ENCODE data around the gene OPCML.
"Not testable (repeated sequence)": the region's sequence is repeated elsewhere in the genome, so short reads cannot be mapped to it uniquely, and the experiment has no call there.

The OPCML gene

DNA sequence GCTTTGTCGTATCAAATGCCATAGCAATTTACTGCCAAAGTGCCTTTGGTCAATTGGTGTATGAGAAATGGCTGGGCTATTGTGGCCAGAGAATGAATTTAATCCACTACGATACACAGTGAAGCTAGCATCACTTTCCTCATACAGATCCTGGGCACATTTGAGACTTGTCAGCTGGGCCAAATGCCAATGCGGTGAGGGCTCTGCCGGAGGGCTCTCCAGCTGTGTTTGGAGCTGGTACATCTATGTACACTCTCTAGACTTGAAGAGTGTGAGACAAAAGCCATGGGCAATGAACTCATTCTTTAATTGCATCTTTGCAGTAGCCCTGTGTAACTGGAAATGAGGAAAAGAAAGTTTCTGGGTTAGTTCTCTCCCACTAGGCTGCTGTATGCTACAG, 1109.0 kb downstream of the OPCML start:
- no peaks in the 10 kb centered on the region for H3K27me3 Mint-ChIP-seq (ENCODE audit: low read depth)
- H3K4me1 Mint-ChIP-seq (ENCODE audit: low read depth): no peaks in the 10 kb centered on the region
- H3K9me3 Mint-ChIP-seq: peaks cover 3% of the 10 kb centered on the region
- DNase-seq (ENCODE audit: low spot score): no peak
- H3K4me3 Mint-ChIP-seq: no peak overlapping the region
- H3K27ac Mint-ChIP-seq: no peak overlapping the region
- H3K36me3 Mint-ChIP-seq (ENCODE audit: low read depth): no peaks in the 10 kb centered on the region

DNA sequence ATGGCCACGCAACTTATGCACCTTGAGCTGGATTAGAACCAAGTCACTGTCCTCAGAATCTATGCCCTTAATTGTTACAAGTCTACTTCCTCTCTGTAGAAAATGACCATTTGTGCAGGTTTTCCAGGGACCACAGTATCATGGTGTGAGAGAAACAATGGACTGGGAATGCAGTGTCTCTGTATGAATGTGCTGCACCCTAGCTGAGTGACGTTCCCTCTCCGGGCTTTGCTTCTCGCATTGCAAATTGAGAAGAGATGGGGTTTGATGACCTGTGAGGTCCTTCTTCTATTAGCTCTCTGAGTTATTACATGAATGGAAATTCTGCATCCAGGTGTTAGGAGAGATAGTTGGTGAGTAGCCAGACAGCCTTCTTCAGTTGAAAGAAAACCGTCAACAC, 1109.6 kb downstream of the OPCML start:
- Mint-ChIP-seq H3K27me3 (ENCODE audit: low read depth) (no peaks in the 10 kb centered on the region), H3K4me3 (no peak overlapping the region), H3K27ac (no peak overlapping the region), H3K9me3 (peaks cover 5% of the 10 kb centered on the region), H3K36me3 (ENCODE audit: low read depth) (no peaks in the 10 kb centered on the region), H3K4me1 (ENCODE audit: low read depth) (no peaks in the 10 kb centered on the region)
- no peak for DNase-seq (ENCODE audit: low spot score)

DNA sequence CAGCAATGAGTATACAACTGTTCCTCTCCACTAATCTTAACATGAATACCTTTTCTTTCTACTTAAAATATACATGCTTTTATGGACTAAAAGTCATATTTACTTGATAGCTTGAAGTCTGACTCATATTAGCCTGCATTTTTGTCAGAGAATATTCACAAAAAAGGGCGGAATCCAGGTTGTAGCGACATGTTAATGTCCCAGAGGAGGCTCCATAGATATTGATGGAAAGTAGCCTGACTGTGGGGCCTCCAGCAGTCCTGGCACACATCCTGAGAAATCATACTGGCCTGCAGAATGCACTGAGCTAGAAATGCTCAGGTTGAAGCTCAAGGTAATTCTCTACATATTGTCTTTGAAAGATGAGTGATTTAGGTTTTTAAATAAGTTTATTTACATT, 1110.7 kb downstream of the OPCML start:
- peaks cover 7% of the 10 kb centered on the region for H3K9me3 Mint-ChIP-seq
- no peak overlapping the region for H3K4me3 Mint-ChIP-seq
- H3K36me3 Mint-ChIP-seq (ENCODE audit: low read depth): no peaks in the 10 kb centered on the region
- H3K27me3 Mint-ChIP-seq (ENCODE audit: low read depth): no peaks in the 10 kb centered on the region
- DNase-seq (ENCODE audit: low spot score): no peak
- H3K27ac Mint-ChIP-seq: no peak overlapping the region
- no peaks in the 10 kb centered on the region for H3K4me1 Mint-ChIP-seq (ENCODE audit: low read depth)

DNA sequence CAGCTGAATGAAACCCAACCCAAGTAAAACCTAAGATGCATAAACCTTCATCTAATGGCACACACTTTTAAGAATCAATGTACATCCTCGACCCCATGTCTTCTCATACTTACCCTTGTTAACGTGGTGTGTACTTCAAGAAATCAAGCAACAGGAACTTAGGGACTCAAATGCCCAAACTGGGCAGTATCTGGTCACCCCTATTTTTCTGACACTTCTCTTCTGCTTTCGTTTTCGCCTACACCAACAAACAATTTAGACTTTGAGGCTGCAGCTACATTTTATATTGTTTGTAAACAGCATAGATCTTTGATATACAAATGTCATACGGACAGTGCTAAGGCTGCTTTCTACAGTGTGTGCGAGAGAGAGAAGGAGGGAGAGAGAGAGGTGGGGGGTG, 1117.8 kb downstream of the OPCML start:
- DNase-seq (ENCODE audit: low spot score): no peak
- Mint-ChIP-seq H3K27me3 (ENCODE audit: low read depth) (no peaks in the 10 kb centered on the region), H3K4me3 (no peak overlapping the region), H3K36me3 (ENCODE audit: low read depth) (no peaks in the 10 kb centered on the region), H3K27ac (no peak overlapping the region), H3K4me1 (ENCODE audit: low read depth) (no peaks in the 10 kb centered on the region), H3K9me3 (peaks cover 9% of the 10 kb centered on the region)

DNA sequence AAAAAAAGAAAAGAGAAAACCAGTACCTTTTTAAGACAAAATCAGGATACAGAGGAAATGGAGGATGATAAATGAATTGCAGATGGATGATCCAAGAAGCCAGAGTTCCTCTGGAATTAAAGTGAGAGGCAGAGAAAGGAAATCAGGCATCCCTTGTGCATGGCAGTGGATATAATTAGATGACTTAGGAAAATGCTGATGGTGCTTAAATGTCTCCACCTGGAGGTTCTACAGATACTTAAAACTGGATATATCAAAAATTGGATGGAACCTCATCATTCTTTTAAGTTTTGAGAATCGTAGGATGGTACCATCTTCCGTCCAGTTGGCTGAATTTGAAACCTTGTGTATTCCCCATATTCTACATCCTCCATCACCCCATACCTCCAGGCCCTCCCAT, 1121.9 kb downstream of the OPCML start:
- H3K9me3 Mint-ChIP-seq: peaks cover 5% of the 10 kb centered on the region
- H3K36me3 Mint-ChIP-seq (ENCODE audit: low read depth): no peaks in the 10 kb centered on the region
- no peak overlapping the region for H3K27ac Mint-ChIP-seq
- DNase-seq (ENCODE audit: low spot score): no peak
- H3K4me3 Mint-ChIP-seq: no peak overlapping the region
- H3K27me3 Mint-ChIP-seq (ENCODE audit: low read depth): no peaks in the 10 kb centered on the region
- H3K4me1 Mint-ChIP-seq (ENCODE audit: low read depth): no peaks in the 10 kb centered on the region

DNA sequence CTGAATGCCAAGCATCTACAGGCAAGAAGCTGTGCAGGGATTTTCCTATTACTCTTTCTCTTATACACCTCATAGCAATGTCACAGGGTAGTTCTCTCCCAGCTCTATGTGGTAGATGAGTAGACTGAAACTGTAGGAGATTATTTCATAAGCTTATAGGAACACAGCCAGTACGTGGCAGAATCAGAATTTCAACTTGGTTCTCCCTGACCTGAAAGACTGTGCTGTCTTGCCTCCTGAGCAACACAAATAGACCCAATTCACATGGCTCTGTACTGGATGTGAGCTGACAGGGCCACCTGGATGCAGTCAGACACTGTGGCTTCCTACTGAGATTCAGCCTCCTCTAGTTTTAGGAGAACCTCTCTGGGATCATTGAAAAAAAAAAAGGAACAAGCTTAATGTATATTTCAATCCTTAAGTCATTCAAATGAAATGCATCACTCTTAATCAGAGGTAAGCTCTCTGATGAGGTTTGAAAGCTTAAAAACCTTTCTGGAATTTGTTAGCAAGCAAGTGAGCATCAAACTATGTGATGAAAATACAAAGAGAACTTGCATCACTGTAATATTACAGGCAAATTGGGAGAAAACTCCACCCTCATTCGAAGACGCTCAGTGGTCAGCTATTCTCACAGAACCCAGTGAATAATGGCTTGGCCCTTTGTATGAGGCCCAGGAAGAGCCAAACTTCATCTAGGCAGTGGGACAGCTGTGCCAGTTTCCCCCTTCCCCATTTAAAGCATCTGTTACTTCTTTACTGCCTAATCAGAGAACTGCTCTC, 1122.5 kb downstream of the OPCML start:
- Mint-ChIP-seq H3K9me3 (peaks cover 5% of the 10 kb centered on the region), H3K4me1 (ENCODE audit: low read depth) (no peaks in the 10 kb centered on the region), H3K4me3 (no peak overlapping the region), H3K27me3 (ENCODE audit: low read depth) (no peaks in the 10 kb centered on the region), H3K36me3 (ENCODE audit: low read depth) (no peaks in the 10 kb centered on the region), H3K27ac (no peak overlapping the region)
- DNase-seq (ENCODE audit: low spot score): no peak

DNA sequence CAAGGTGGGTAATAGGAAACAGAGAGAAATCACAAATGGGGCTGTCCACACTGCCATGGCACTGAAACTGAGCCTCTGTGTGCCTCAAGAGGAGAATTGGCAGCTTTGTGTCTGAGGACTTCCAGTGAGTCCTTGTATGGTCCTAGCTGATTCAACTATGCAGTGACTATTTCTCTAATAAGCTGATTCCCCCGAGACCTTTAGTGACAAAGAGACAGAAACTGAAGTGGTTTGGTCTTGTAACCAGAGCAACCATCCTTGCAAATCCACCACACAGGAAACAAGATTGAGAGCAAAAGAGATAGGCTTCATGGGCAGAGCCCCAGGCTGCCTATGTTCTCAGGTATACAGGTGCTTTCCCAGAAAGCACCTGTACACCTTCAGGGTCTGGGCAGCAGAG, 1123.4 kb downstream of the OPCML start:
- Mint-ChIP-seq H3K9me3 (peaks cover 5% of the 10 kb centered on the region), H3K27ac (no peak overlapping the region), H3K27me3 (ENCODE audit: low read depth) (no peaks in the 10 kb centered on the region), H3K4me1 (ENCODE audit: low read depth) (no peaks in the 10 kb centered on the region), H3K4me3 (no peak overlapping the region), H3K36me3 (ENCODE audit: low read depth) (no peaks in the 10 kb centered on the region)
- DNase-seq (ENCODE audit: low spot score): no peak

DNA sequence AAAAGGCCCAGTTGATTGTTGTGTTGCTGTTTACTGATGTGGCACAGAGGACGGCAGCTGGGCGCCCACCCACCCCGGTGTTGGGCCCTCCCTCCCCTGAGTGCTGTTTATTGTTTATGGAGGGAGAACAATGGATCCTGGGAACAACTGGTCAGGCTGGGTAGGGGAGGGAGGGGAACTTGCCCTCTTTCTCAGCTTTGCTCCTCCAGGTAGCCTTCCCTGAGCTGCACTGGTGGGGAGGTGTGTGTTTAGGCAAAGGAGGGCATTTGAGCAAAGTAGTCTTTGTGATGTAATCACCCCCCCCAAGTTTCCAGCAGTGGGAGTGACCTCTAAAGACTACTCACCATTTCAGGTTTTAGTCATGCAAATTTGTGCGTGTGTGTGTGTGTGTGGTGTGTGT, 1126.6 kb downstream of the OPCML start:
- H3K36me3 Mint-ChIP-seq (ENCODE audit: low read depth): no peaks in the 10 kb centered on the region
- H3K27me3 Mint-ChIP-seq (ENCODE audit: low read depth): no peaks in the 10 kb centered on the region
- no peaks in the 10 kb centered on the region for H3K4me1 Mint-ChIP-seq (ENCODE audit: low read depth)

DNA sequence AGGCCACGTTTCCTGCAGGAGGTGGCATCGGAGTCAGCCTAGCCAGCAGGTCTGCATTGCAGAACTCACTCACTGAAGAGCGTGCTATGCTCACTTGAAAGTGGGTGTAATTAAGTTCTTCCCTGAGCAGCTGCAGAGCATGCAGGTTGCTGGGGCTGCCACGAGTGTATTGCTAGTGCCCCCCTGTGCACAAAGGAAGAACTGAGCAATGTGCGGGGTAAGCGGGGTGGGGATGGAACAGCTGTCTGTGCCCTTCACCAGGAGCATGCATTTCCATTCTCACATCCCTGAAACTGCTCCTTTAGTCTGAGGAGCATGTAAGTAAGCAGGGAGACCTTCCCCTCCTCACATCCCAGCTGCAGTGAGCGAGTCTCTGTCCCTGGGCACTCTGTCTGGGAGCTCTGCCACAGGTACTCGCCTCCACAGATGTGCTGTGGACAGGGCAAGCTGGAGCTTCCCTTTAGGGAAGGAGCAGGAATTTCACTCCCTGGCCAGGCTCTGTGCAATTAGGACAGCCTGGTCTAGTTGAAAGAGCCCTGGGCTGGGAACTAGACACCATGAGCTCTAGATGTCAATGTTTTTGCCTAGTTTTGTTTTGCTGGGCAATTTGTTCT, 1130.1 kb downstream of the OPCML start:
- Mint-ChIP-seq H3K4me1 (ENCODE audit: low read depth) (no peaks in the 10 kb centered on the region), H3K27me3 (ENCODE audit: low read depth) (no peaks in the 10 kb centered on the region), H3K27ac (no peak overlapping the region), H3K36me3 (ENCODE audit: low read depth) (no peaks in the 10 kb centered on the region), H3K9me3 (peaks cover 4% of the 10 kb centered on the region), H3K4me3 (no peak overlapping the region)
- DNase-seq (ENCODE audit: low spot score): no peak

More for the DNA sequence above, 1126.6 kb downstream of the OPCML start:
- H3K4me3 Mint-ChIP-seq: no peak overlapping the region
- H3K27ac Mint-ChIP-seq: no peak overlapping the region
- H3K9me3 Mint-ChIP-seq: no peaks in the 10 kb centered on the region
- DNase-seq (ENCODE audit: low spot score): no peak

DNA sequence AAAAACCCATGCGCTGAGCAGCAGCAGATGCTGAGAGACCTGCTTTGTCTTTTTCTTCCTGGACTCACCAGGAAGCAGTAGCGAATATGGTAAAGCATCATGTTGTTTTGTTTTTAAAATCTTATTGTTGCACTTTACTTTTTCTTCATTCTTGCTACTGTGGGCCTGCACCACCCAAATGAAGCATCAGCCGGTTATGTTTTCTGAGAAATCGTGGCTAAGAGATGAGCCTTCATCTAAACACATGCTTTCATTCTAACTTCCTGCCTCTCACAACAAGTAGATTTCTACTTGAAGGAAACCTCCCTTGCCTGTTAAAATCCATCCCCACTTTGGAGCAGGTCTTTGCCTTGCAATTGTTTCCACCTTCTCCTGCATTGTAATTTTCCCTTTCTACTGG, 1136.0 kb downstream of the OPCML start:
- DNase-seq (ENCODE audit: low spot score): no peak
- Mint-ChIP-seq H3K36me3 (ENCODE audit: low read depth) (no peaks in the 10 kb centered on the region), H3K4me1 (ENCODE audit: low read depth) (peaks cover 4% of the 10 kb centered on the region), H3K9me3 (peaks cover 19% of the 10 kb centered on the region), H3K4me3 (no peak overlapping the region), H3K27me3 (ENCODE audit: low read depth) (no peaks in the 10 kb centered on the region), H3K27ac (no peak overlapping the region)

DNA sequence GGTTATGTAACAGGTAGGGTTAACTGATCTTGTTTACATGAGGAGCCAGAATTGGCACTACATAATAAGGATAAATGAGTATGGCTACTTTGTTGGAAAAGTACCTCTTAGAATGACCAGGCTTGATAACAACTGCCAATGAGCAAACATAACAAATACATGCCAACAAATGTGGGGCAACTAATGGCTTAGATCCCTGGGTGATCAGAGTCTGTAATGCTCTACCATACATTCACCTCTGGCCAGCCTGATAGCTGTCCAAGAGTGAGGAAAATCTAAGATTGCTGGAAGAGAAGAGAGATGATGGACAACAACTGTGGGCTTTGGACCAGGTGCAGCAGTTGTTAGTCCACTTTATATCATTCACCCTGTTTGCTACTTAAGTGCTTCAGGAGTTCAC, 1136.9 kb downstream of the OPCML start:
- H3K4me1 Mint-ChIP-seq (ENCODE audit: low read depth): peaks cover 4% of the 10 kb centered on the region
- no peak overlapping the region for H3K4me3 Mint-ChIP-seq
- peaks cover 19% of the 10 kb centered on the region for H3K9me3 Mint-ChIP-seq
- H3K27me3 Mint-ChIP-seq (ENCODE audit: low read depth): no peaks in the 10 kb centered on the region
- H3K36me3 Mint-ChIP-seq (ENCODE audit: low read depth): no peaks in the 10 kb centered on the region
- no peak overlapping the region for H3K27ac Mint-ChIP-seq
- DNase-seq (ENCODE audit: low spot score): no peak

DNA sequence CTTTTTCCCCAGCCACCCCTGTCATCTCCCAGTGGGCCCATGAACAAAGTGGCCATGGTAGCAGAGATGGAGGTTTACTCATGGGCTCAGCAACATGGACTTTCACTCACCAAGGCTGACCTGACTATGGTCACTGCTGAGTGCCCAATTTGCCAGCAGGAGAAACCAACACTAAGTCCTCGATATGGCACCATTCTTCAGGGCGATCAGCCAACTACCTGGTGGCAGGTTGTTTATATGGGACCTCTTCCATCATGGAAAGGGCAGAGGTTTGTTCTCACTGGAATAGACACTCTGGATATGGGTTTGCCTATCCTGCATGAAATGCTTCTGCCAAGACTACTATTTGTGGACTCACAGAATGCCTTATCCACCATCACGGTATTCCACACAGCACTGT, 1152.8 kb downstream of the OPCML start:
- H3K9me3 Mint-ChIP-seq: peaks cover 25% of the 10 kb centered on the region
- no peak overlapping the region for H3K27ac Mint-ChIP-seq
- no peak overlapping the region for H3K4me3 Mint-ChIP-seq
- H3K4me1 Mint-ChIP-seq (ENCODE audit: low read depth): no peaks in the 10 kb centered on the region
- DNase-seq (ENCODE audit: low spot score): no peak
- no peaks in the 10 kb centered on the region for H3K27me3 Mint-ChIP-seq (ENCODE audit: low read depth)
- no peaks in the 10 kb centered on the region for H3K36me3 Mint-ChIP-seq (ENCODE audit: low read depth)

DNA sequence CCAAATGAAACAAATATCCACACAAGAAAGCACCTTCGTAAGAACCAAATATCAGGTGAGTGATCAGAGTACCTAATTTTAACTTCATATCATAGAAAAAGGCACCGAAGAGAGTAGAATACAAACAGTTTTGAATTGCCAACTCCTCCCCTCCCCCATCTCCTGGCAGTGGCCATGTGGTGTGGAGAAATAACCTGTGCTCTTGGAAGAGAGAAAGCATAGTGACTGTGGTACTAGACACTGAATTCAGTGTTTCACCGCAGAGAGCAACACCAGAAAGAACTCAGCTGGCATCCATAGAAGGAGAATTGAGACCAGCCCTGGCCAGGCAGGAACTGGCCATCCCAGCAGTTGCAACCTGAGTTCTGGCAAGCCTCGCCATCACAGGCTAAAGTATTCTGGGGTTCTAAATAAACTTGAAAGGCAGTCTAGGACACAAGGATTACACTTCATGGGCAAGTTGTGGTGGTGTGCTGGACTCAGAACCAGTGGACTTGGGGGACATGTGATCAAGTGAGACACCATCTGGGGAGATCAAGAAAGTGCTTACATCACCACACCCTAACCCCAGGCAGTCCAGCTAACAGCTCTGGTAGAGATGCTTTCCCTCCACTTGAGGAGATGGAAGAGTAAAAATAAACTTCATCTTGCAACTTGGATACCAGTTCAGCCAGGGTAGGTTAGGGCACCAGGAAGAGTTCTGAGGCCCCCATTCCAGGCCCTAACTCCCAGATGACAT, 1158.7 kb downstream of the OPCML start:
- H3K27me3 Mint-ChIP-seq (ENCODE audit: low read depth): no peaks in the 10 kb centered on the region
- peaks cover 4% of the 10 kb centered on the region for H3K9me3 Mint-ChIP-seq
- peaks cover 6% of the 10 kb centered on the region for H3K4me1 Mint-ChIP-seq (ENCODE audit: low read depth)
- H3K4me3 Mint-ChIP-seq: no peak overlapping the region
- no peak for DNase-seq (ENCODE audit: low spot score)
- H3K36me3 Mint-ChIP-seq (ENCODE audit: low read depth): no peaks in the 10 kb centered on the region
- no peak overlapping the region for H3K27ac Mint-ChIP-seq

DNA sequence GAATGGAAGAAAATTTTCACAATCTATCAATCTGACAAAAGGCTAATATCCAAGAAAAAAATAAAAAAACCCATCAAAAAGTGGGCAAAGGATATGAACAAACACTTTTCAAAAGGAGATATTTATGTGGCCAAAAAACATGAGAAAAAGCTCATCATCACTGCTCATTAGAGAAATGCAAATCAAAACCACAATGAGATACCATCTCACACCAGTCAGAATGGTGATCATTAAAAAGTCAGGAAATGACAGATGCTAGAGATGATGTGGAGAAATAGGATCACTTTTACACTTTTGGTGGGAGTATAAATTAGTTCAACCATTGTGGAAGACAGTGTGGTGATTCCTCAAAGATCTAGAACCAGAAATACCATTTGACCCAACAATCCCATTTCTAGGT, 1162.2 kb downstream of the OPCML start:
- H3K4me1 Mint-ChIP-seq (ENCODE audit: low read depth); H3K27ac Mint-ChIP-seq; H3K9me3 Mint-ChIP-seq; H3K27me3 Mint-ChIP-seq (ENCODE audit: low read depth); H3K36me3 Mint-ChIP-seq (ENCODE audit: low read depth); DNase-seq (ENCODE audit: low spot score); H3K4me3 Mint-ChIP-seq: not testable (repeated sequence)
